ENCODE results near the gene TCIRG1. TPM values are rescaled to one million over a fixed set of nuclear protein-coding genes. Genes with fewer than 3 reads are reported as not detected.

Gene TCIRG1
- total and polyA plus RNA-seq, 2 of the 13 experiments (the other 11 are each of a cell fraction or from before 2014, with no cell fraction given) = 48.0 to 69.6 TPM

GRCh38 chr11:68040101-68040956, 1.5 kb downstream of the TCIRG1 start (continued):
- TF ChIP-seq ZNF652 (CRISPR knock-in tag; IDR thresholded peaks at IDR 0.05; ENCODE audit: borderline replicate concordance, low read depth) (0 out of 2 replicates have a peak, but pooled peaks have one; percentile 24), ZKSCAN5 (CRISPR knock-in tag; IDR thresholded peaks at IDR 0.05) (no peak), ZUFSP (CRISPR knock-in tag; IDR thresholded peaks at IDR 0.05; ENCODE audit: borderline replicate concordance) (no peak), HNRNPH1 (optimal IDR thresholded peaks at IDR 0.05; ENCODE audit: low read depth, low read length) (no peak), HBP1 (CRISPR knock-in tag; IDR thresholded peaks at IDR 0.05; ENCODE audit: low read depth) (no peak), TGIF2 (CRISPR knock-in tag; IDR thresholded peaks at IDR 0.05) (no peak), SSRP1 (CRISPR knock-in tag; IDR thresholded peaks at IDR 0.05) (no peak), ZSCAN25 (CRISPR knock-in tag; IDR thresholded peaks at IDR 0.05) (no peak), ZNF790 (CRISPR knock-in tag; IDR thresholded peaks at IDR 0.05; ENCODE audit: borderline replicate concordance) (no peak), HMGA1 (CRISPR knock-in tag; conservative IDR thresholded peaks at IDR 0.05) (no peak), ZNF180 (CRISPR knock-in tag; IDR thresholded peaks at IDR 0.05; ENCODE audit: borderline replicate concordance, low read depth) (no peak), HCFC1 (IDR thresholded peaks at IDR 0.05; ENCODE audit: low read depth, low read length) (no peak), SRSF9 (IDR thresholded peaks at IDR 0.05; ENCODE audit: borderline replicate concordance, insufficient read depth, low read depth, low read length, poor library complexity, severe bottlenecking) (no peak), CHCHD3 (CRISPR knock-in tag; IDR thresholded peaks at IDR 0.05) (no peak), CBX5 (CRISPR knock-in tag; IDR thresholded peaks at IDR 0.05; ENCODE audit: borderline replicate concordance) (no peak), ZNF407 (CRISPR knock-in tag; IDR thresholded peaks at IDR 0.05; ENCODE audit: not compliant biosample characterization) (no peak)

Data from HepG2 (cell line).